Eye (tissue), 1 donor: ENCODE results near the gene MCTP1.

Experiments
- DNase-seq: peaks from one replicate; pipeline ENCODE4 v3.0.0-alpha.2; 2015

MCTP1 gene

DNA sequence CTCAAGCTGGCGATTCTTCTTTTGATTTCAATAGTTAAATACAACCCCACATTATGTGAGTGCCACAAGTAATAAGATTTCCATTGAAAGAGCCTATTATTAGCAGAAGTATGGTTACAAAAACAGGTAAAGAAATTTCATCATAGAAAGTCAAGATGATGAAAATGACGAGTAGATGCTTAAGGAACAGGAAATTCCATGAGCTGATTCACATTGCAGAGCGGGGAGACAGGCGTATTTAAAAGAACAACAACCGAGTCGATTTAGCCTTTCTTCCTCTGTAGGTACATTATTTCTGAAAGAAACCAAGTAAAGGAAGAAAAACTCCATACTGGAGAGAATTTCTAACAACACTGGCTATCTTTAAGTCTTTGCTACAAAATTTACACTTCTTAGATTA is 356.0 kb downstream of the MCTP1 start:
- DNase-seq: no peak

DNA sequence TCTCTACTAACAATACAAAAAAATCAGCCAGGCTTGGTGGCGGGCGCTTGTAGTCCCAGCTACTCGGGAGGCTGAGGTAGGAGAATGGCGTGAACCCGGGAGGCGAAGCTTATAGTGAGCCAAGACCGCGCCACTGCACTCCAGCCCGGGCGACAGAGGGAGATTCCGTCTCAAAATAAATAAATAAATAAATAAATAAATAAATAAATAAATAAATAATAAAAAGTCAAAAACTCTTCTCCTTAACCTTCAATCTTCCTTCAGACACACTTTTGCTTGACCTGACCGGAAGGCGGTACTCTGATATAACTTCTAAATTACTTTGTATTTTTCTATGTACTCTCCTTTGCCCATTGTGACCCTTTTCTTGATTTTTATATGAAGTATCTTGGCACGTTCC is 364.3 kb downstream of the MCTP1 start:
- no peak for DNase-seq

DNA sequence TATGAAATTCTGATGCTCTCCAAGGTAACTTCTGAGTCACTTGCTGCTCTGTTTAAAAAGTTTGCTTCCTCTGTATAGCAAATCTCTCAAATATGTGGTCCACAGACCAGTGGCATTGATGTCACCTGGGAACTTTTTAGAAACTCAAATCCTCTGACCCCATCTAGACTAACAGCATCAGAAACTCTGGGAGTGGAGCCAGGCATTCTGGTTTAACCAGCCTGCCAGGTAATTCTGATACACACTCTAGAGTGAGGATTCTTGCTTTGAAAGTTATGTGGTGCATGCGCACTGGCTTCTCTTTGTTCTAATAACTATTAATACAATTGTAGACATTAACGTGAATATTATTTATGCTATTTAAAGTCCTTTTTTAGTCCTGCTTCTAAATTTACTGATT is 368.3 kb downstream of the MCTP1 start:
- DNase-seq: no peak

DNA sequence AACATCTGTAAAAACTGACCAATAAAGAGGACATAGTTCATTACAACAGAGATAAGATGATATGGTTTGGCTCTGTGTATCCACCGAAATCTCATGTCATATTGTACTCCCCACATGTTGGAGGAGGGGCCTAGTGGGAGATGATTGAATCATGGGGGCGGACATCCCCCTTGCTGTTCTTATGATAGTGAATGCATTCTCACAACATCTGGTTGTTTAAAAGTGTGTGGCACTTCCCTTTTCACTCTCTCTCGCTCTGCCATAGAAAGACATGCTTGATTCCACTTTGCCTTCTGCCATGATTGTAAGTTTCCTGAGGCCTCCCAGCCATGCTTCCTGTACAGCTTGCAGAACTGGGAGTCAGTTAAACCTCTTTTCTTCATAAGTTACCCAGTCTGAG is 373.6 kb downstream of the MCTP1 start:
- no peak for DNase-seq

DNA sequence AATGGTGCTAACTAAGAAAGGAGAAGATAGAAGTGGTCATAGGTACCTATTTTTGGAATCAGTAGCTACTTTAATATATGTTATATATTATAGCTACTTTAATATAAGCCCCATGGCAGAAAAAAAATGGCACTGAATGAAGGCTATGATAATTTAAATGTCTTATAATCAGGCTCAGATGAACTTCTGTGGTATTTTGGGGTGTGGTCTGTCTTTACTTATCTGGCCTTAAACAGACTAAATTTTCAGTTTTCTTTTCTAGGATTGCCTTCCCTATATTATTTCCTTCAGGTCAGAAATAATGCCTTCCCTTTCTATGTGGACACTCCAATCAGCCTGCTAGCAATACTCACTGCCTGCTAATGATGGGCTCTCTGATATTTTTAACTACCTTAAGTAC is 374.2 kb downstream of the MCTP1 start:
- no peak for DNase-seq

DNA sequence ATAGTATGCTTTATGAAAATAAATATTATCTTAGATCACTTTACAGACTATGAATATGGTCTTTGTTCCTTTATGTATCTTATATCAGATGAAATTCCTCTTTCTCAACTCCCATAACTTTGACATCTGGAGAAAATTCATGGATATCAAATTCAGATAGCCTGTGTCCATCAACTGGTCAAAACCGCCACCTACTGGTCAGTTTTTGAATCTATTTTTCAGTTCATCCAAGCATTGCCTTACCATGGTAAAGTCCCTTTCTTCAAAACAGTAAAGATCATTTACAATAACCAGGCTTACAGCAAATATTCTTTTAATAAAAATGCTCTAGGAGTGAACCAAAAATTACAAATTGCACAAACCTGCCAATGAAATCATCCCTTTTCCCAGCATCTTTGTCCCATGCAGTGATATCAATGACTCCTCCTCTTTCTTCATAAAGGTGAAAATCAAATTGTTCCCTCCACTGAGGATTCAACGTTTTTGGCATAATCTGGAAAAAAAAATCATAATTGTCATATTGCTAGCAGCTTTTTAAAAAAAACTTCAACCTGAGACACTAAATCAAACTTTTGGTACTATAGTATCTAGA is 375.9 kb downstream of the MCTP1 start:
- DNase-seq: peak; percentile 68

DNA sequence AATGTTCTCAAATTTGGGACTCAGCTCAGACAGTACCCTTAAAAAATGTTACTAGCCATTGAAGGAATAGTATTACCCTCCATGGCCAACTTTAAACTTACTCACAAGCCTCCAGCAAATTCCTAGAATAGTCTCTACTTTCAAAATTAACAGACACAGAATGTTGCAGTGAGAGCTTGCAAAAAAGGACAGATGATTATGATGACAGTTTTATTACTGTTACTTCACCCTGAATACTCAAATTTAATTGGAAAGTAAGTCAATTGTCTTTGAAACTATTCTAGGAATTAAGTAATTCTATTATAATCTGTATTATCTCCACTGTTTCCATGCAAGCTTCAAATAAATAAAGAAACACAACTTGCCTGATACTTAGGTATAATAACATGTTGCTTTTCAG is 378.1 kb downstream of the MCTP1 start:
- no peak for DNase-seq

DNA sequence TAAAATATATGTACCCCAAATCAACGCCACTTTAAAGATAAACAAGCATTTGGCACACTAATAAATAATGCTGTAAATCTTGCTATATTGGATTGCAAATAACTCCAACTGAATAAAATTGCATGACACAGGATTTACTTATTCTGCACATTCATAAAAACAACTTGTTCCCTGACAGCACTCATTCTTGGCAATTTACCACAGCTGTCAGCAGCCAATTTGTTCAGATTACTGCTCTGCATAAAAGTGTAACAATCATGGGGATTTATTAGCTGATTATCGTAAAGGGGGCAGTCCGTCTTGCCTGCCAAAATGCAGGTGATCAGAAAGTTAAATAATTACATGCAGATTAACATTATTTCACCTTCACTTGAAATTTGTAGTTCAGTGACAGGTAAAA is 381.2 kb downstream of the MCTP1 start:
- DNase-seq: no peak

DNA sequence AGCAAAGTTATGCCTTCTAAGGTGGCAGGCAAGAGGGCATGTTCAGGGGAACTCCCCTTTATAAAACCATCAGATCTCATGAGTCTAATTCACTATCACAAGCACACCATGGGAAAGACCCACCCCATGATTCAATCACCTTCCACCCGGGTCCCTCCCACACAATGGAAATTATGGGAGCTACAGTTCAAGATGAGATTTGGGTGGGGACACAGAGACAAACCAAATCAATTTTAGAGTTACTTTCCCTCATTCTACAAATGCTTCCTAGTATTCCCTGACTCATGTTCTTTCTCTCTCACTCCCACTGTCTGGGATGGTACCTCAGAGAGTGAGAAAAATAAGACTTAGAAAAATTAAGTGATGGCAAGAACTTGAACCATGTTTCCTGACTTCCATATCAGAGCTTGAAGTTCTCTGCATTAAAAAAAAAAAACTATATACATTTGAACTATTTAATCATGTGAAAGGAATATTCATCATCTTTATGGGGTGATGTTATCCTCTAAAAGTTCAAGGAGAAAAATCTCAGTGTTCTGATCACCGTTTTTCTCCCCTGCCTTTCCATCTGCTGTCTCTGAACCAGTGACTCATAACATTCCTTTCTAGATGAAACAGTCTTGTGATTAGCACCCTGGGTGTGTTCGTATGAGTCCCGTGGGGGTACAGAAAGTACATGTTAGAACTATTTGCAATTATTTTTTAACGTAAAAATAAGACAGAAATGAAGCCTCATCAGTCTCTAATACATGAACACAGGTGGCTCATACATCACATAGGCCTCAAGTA is 383.5 kb downstream of the MCTP1 start:
- DNase-seq: no peak

DNA sequence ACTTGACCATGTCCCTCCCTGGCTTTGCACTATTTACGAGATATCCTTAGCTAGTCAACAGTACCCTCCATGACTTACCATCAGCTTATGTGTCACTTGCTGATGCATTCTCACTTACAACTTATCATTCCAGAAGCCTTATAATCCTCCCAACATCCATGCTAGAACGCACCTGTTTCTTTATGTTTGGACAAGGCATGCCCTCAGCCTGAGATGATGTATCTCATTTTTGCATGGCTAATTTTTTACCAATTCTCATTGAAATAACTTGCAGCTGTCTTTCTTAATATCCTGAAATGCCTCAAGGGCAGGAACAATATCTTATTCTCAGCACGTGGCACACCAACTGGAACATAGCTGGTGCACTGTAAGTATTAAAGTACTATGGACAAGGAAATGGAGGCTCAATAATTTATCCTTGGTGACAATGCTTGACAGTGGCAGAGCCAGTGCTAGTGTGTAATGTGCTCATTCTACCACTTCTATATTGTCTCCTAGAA is 384.8 kb downstream of the MCTP1 start:
- DNase-seq: no peak

DNA sequence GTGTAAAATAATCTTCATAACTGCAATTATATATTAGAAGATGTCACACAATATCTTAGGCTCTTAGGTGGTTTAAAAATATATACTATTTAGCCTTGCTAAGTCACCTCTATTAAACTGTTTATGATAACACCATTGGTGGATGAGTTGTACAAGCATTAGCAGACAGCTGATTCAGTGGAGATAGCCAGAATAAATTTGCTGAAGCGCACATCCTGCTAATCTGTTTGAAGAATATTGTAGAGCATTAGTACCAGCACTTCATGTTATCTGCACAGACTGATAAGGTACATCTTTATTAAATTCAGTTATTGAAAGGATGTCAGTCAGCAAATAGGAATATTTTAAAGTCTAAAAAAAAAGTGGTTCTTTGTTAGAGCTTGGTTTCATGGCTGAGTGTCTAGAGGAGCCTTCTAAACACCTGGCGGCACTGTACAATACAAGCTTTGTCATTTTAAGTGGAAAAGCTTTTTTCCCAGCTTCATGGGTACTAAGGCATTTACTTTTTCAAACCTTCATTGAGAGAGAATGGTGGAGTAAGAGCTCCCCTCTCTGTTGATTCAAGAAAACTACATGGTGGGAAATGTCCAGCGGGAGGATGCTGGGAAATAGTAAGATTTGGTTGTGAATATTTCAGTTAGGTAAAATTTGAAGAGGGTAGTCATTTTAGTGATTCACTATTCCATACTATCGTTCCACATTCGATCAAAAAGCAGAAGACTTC is 391.3 kb downstream of the MCTP1 start:
- peak; percentile 75 for DNase-seq

DNA sequence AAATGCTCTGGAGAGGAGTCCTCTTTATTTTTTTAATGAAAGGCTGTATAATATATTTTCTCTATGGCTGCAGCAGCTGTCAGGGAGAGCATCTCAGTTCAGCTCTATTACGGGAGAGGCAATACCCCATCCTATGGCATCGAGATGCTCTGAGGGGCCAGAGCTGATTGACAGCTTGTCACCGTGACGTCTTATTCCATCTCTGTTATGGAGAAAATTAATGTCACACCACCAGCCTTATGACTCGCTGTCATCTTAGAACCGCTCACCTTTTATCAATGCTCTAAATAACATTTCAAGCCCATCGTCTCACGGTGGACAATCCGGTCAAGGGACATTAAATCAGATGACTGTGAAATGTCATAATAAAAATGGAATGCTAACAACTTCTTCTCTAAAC is 392.9 kb downstream of the MCTP1 start:
- DNase-seq: peak; percentile 18

DNA sequence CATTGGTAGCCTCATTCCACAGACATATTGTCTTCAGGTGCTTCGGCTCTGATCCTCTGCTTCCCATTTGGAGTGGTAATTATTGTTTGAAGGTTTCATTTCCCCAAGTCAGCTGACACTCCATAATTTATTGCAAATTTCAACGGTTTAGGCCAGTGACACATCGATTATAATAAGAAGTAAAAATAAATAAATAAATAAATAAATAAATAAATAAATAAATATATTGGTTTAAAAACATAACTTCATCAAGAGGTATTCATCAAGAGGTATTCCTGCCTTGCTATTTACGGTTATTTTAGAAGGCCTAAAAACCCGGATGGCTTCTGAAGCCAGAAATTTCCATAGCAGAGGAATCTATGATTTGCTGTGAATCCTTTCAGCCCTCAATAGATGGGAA is 393.3 kb downstream of the MCTP1 start:
- no peak for DNase-seq

DNA sequence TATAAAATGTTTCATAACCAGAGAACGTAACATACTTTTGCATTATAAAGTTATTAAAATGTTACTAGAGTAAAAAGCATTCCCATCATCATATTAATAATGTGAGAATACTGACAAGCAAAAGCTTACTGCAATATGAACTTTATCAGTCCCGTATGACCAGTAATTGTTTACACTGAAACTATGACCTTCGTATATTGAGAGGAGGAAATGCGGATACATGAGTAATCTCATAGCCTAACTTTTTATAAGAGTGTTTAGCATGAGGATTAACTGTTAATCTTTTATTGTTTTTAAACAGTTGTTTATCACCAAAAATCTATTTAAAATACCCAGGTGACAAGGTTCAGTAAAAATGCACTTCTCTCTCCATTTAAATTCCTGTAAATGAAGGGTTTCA is 394.0 kb downstream of the MCTP1 start:
- DNase-seq: no peak

DNA sequence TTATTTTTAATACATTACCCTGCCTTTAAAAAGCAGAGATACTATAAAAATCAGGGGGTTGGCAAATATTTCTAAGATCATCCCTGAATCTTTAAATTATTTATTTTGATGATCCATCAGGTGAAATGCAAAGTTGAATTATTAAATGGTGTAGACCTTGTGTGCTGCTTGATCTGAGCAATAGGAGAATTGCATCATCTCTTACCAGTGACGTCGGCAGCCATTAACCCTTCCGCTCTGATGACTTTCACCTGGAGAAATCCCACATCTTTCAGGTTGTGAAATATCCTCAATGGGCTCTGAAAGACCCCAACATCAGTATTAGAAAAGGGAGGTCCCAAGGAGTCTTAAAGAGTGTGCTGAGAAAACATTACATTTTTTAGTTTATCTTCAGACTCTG is 396.2 kb downstream of the MCTP1 start:
- DNase-seq: no peak

DNA sequence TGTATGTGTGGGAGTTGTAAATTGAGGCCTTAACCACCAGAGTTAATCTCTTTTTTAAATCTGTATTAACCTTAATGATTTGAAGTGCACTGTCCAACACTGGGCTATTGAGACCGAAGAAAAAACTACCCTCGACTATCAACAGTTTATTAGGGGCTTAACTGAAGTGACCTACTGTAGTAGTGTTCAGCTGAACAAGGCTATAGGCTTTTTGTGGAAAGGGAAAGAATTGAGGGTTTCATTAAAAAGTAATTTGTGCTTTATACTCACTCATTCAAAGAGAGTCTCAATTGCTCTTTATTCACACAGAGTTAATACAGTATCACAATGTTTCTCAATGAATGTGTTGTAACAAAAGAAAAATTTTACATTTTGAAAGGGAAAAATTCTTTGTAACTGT is 399.0 kb downstream of the MCTP1 start:
- no peak for DNase-seq

DNA sequence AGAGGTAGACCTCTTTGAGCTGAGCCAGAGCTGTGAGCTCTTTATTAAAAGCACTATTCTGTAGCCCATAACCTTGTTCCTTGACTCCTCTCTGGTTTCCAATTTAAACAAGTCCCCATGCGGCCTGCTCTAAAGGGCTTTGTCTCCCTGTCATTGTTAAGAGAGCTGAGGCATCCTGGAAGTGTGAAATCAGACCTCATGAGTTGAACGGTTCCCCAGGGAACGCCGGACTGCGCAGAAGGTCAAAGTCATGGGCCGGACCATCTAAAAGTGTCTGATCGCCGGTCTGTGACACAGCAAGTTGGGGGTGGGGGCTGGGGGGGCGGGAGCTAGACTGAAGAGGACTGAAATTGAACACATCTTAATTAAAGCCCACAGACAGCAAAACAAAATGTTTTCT is 400.6 kb downstream of the MCTP1 start:
- DNase-seq: peak; percentile 88

DNA sequence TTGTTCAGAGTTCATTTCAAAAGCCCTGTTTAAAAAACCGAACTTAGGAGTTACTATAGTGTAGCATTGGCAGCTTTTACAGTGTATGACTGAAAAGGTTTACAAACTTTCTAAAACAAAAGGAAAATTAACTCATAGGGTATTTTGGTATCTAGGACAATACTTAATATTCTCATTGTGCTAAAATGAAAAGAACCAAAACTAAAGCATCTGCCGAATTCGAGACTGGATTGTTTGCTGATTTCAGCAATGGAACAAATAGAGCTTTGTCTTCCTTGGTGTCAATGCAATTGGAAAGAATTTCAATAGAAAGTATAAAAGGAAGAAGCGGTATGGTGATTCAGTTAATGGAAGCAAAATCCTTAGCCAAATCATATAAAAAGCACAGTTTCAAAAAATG is 412.4 kb downstream of the MCTP1 start:
- DNase-seq: no peak

DNA sequence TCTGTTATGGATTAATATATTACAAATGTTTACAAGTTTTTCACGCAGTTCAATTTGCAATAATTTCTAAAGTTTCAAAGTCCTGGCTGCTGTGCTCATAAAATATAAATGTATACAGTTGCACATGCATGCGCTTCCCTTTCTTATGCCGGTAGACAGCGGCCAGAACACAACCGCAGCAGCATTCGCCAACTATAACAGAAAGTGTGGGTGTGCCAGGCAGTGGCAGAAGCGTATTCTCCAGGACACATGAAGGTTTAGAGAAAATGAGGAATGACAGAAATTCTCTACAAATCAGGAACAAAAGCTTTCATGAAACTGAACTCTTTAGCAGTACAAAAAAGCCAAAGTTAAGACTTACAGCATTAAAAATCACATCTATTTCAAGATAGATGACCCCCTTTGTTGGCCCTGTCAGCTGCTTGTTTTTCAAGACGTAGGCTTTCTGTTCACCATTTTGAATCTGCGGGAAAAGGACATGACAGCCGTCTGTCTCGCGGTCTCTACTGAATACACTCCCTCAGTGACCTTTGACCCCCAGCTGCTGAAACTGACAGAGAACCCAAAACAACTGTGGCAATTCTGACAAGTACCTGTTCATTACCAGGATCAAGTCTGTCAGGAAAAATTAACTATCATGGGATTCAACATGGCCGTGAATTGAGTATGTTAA is 414.2 kb downstream of the MCTP1 start:
- DNase-seq: peak; percentile 76

DNA sequence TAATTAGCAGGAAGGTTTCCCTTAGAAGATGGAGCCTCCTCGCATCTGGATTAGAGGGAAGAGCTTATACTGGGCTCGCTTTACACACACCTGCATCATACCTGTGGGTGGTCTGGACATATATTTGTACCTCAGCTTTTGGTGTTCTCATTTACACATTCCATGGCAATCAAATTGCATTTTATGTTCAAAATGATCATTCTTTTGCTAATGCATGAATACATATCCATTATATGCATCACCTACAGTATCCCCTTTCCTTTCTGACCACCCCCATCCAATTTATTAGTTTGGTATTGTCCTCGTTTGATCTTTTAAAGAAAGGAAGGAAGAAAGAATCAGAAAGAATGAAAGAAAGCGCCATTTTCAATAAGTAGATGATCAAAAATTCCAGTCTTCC is 415.0 kb downstream of the MCTP1 start:
- no peak for DNase-seq

DNA sequence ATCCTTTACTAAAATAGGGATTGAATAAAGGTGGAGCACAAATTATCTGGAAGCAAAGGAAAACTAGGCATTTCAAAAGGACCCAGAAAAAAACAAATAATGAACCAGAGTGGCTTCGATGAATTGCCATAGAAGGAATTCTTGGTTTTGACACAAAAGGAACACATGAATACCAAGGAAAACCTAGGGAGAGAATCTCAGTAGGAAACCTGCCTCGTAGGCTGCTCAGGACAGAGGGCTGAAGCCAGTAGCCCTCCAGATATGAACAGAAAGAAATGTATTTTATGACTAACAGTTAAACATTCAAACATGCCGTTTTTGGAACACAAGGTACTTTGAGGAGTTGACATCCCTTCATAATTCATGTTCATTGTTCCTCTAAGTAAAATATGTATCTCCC is 420.9 kb downstream of the MCTP1 start:
- DNase-seq: no peak

DNA sequence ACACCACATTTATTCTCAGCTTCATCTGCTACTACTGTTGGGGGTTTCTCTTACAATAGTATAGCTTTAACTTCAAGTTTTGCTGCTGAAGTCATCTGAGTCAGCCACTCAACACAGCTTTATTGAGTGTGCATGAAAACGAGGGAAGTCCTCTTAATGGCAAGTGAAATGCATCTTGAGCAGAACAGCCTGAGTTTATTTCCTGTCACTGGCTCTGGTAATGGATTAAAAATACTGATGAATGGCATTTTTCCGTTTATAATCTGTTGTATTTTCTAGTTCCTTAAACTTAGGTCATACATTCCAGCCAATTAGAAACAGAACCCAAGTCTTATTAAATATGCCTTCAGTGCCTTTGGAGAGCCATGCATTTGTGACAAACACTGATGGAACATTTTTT is 427.8 kb downstream of the MCTP1 start:
- no peak for DNase-seq

DNA sequence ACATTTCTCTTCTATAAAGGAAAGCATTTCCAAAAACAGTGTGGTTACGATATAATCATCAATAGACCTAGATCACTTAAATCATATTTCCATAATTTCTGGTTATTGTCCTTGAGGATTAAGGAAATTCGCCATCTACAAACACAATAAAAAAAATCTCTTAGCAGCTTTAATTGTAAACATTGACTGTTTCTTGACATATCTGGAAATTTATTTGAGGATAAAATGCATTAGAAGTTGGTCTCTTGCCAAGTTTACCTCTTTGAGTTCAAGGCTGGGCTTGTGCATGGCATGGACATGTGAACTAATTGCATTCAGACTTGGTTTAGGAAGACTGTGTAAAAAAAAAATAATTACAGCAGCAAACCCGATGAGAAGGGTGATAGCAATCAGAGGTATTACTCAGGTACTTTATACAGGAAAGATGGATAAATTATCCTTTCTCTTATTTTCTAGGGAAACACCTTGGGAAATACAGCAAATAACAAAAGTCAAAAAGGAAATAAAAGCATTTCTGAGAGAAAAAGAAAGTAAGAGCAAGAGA is 428.6 kb downstream of the MCTP1 start:
- no peak for DNase-seq
